WTC11 (cell line): ENCODE data around the gene HTR1B. TPM values are rescaled to one million over a fixed set of nuclear protein-coding genes. Genes with fewer than 3 reads are reported as not detected.

Source experiments
- ATAC-seq: fragments of 200-7000 bp; cut with Tn5 transposase; 2 replicates; pipeline ENCODE4 v1.10.0; 2021; ENCODE audit warnings: mild to moderate bottlenecking, moderate library complexity
- CTCF ChIA-PET: fragments of 300-600 bp; sonication (Branson Sonifier 250); formaldehyde crosslinking; loops from one replicate; lab custom pipeline; 2021; ENCODE audit warnings: antibody characterized with exemption; lab: Charles Lee
- POLR2A ChIA-PET: fragments of 350-600 bp; sonication (Branson Sonifier 250); formaldehyde crosslinking; loops from one replicate; lab custom pipeline; 2021; ENCODE audit warnings: antibody characterized with exemption; lab: Charles Lee
- DNase-seq: peaks from one replicate; pipeline ENCODE4 v3.0.0; 2021; ENCODE audit warnings: low spot score
- H3K27ac Mint-ChIP-seq: 2 replicates; pipeline ENCODE4 v1.8.0; 2021; ENCODE audit warnings: mixed read lengths
- H3K27me3 Mint-ChIP-seq: 2 replicates; pipeline ENCODE4 v1.8.0; 2021; ENCODE audit warnings: low read depth, mild to moderate bottlenecking, moderate library complexity, mixed read lengths
- H3K36me3 Mint-ChIP-seq: 2 replicates; pipeline ENCODE4 v1.8.0; 2021; ENCODE audit warnings: mixed read lengths
- H3K4me1 Mint-ChIP-seq: 2 replicates; pipeline ENCODE4 v1.8.0; 2022; ENCODE audit warnings: mixed read lengths
- H3K4me3 Mint-ChIP-seq: 2 replicates; pipeline ENCODE4 v1.8.0; 2021; ENCODE audit warnings: mild to moderate bottlenecking, moderate library complexity, mixed read lengths
- H3K9me3 Mint-ChIP-seq: 2 replicates; pipeline ENCODE4 v1.8.0; 2021; ENCODE audit warnings: mixed read lengths
- ESRRA ChIP-seq: sonication (generic); formaldehyde crosslinking; IDR thresholded peaks from 2 replicates; pipeline ENCODE4 v1.8.1; 2022; ENCODE audit warnings: mild to moderate bottlenecking, missing genetic modification reagents, borderline replicate concordance
- FOXK1 ChIP-seq: sonication (generic); formaldehyde crosslinking; IDR thresholded peaks from 2 replicates; pipeline ENCODE4 v1.8.0; 2022; ENCODE audit warnings: mild to moderate bottlenecking, moderate library complexity, missing genetic modification reagents
- JAZF1 ChIP-seq: fragments of 250-450 bp; sonication (Bioruptor Pico); IDR thresholded peaks from 2 replicates; pipeline ENCODE4 v1.9.0; 2021; ENCODE audit warnings: moderate library complexity, mild to moderate bottlenecking, inconsistent platforms
- SMAD4 ChIP-seq: sonication (generic); formaldehyde crosslinking; IDR thresholded peaks from 2 replicates; pipeline ENCODE4 v1.8.0; 2022; ENCODE audit warnings: mild to moderate bottlenecking, missing genetic modification reagents
- TEAD4 ChIP-seq: sonication (generic); formaldehyde crosslinking; IDR thresholded peaks from 2 replicates; pipeline ENCODE4 v1.8.0; 2022; ENCODE audit warnings: mild to moderate bottlenecking, missing genetic modification reagents
- ZBTB21 ChIP-seq: sonication (generic); formaldehyde crosslinking; IDR thresholded peaks from 2 replicates; pipeline ENCODE4 v1.8.1; 2023; ENCODE audit warnings: mild to moderate bottlenecking, missing genetic modification reagents, borderline replicate concordance
- ZNF219 ChIP-seq: sonication (generic); formaldehyde crosslinking; IDR thresholded peaks from 2 replicates; pipeline ENCODE4 v1.8.0; 2023; ENCODE audit warnings: missing genetic modification reagents, mild to moderate bottlenecking, borderline replicate concordance
- ZNF396 ChIP-seq: fragments of 250-450 bp; sonication (Bioruptor Pico); IDR thresholded peaks from 2 replicates; pipeline ENCODE4 v1.8.0; 2021; ENCODE audit warnings: mild to moderate bottlenecking, moderate library complexity, borderline replicate concordance
- total RNA-seq: library from RNA; stranded (reverse); gene quantifications from 3 replicates; pipeline ENCODE4 v1.2.3, GENCODE V29; 2021
- TF ChIP-seq, protein P1 (sequence below): sonication (generic); formaldehyde crosslinking; IDR thresholded peaks from 2 replicates; pipeline ENCODE4 v1.8.1; 2023; ENCODE audit warnings: mild to moderate bottlenecking, missing genetic modification reagents, moderate library complexity
- TF ChIP-seq, protein P2 (sequence below): sonication (generic); formaldehyde crosslinking; IDR thresholded peaks from 2 replicates; pipeline ENCODE4 v1.8.1; 2022; ENCODE audit warnings: missing genetic modification reagents, borderline replicate concordance
- TF ChIP-seq, protein P3 (sequence below): sonication (generic); formaldehyde crosslinking; IDR thresholded peaks from 2 replicates; pipeline ENCODE4 v1.8.1; 2022; ENCODE audit warnings: low read depth, mild to moderate bottlenecking, moderate library complexity, missing genetic modification reagents, borderline replicate concordance
- TF ChIP-seq, protein P4 (sequence below): fragments of 250-450 bp; sonication (Bioruptor Pico); IDR thresholded peaks from 2 replicates; pipeline ENCODE4 v1.8.0; 2021; ENCODE audit warnings: mild to moderate bottlenecking
- TF ChIP-seq, protein P5 (sequence below): sonication (generic); formaldehyde crosslinking; IDR thresholded peaks from 2 replicates; pipeline ENCODE4 v1.8.0; 2022; ENCODE audit warnings: missing genetic modification reagents
- TF ChIP-seq, protein P6 (sequence below): sonication (generic); formaldehyde crosslinking; IDR thresholded peaks from 2 replicates; pipeline ENCODE4 v1.8.0; 2023; ENCODE audit warnings: mild to moderate bottlenecking, missing genetic modification reagents
- TF ChIP-seq, protein P7 (sequence below): fragments of 200-600 bp; IDR thresholded peaks from 2 replicates; pipeline ENCODE4 v1.8.0; 2022; ENCODE audit warnings: antibody characterized with exemption
- TF ChIP-seq, protein P8 (sequence below): fragments of 250-450 bp; sonication (Bioruptor Pico); conservative IDR thresholded peaks from 2 replicates; pipeline ENCODE4 v1.9.0; 2021; ENCODE audit warnings: mild to moderate bottlenecking

Gene HTR1B
- total RNA-seq, 1 experiment from 2014 or later: 1.5 TPM

DNA sequence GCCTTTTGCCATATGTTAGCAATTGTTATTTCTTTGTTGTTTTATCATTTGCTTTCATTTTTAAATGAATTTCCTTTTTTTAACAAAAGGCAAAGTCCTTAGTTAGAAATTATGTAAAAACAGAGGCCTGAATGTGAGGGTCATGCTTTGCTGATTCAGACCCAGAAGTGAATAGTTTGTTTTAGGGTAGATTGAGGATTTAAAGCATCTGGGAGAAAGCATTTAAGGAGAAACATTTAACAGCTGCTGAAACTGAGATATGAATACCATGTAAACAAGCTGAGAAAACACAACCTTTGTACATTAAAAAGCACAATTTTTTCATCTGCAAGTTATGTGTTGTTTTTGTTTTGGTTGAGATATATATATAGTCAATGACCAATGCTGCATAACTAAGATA lies 8.0 kb downstream of the HTR1B start:
- Mint-ChIP-seq H3K36me3 (no peaks in the 10 kb centered on the region), H3K27ac (no peak overlapping the region), H3K27me3 (no peaks in the 10 kb centered on the region), H3K4me3 (no peak overlapping the region), H3K4me1 (peaks cover 54% of the 10 kb centered on the region), H3K9me3 (no peaks in the 10 kb centered on the region)
- ATAC-seq (no peak), DNase-seq (no peak)
- ChIA-PET CTCF (no interaction called here), POLR2A (no interaction called here)
- TF ChIP-seq, protein P1, sequence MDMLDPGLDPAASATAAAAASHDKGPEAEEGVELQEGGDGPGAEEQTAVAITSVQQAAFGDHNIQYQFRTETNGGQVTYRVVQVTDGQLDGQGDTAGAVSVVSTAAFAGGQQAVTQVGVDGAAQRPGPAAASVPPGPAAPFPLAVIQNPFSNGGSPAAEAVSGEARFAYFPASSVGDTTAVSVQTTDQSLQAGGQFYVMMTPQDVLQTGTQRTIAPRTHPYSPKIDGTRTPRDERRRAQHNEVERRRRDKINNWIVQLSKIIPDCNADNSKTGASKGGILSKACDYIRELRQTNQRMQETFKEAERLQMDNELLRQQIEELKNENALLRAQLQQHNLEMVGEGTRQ (CRISPR knock-in tag): no peak
- TF ChIP-seq SMAD4 (no peak), ZNF219 (CRISPR knock-in tag) (no peak), ZBTB21 (no peak)
- TF ChIP-seq, protein P2, sequence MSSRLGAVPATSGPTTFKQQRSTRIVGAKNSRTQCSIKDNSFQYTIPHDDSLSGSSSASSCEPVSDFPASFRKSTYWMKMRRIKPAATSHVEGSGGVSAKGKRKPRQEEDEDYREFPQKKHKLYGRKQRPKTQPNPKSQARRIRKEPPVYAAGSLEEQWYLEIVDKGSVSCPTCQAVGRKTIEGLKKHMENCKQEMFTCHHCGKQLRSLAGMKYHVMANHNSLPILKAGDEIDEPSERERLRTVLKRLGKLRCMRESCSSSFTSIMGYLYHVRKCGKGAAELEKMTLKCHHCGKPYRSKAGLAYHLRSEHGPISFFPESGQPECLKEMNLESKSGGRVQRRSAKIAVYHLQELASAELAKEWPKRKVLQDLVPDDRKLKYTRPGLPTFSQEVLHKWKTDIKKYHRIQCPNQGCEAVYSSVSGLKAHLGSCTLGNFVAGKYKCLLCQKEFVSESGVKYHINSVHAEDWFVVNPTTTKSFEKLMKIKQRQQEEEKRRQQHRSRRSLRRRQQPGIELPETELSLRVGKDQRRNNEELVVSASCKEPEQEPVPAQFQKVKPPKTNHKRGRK (CRISPR knock-in tag): no peak
- TF ChIP-seq, protein P3, sequence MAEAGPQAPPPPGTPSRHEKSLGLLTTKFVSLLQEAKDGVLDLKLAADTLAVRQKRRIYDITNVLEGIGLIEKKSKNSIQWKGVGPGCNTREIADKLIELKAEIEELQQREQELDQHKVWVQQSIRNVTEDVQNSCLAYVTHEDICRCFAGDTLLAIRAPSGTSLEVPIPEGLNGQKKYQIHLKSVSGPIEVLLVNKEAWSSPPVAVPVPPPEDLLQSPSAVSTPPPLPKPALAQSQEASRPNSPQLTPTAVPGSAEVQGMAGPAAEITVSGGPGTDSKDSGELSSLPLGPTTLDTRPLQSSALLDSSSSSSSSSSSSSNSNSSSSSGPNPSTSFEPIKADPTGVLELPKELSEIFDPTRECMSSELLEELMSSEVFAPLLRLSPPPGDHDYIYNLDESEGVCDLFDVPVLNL (CRISPR knock-in tag): no peak

DNA sequence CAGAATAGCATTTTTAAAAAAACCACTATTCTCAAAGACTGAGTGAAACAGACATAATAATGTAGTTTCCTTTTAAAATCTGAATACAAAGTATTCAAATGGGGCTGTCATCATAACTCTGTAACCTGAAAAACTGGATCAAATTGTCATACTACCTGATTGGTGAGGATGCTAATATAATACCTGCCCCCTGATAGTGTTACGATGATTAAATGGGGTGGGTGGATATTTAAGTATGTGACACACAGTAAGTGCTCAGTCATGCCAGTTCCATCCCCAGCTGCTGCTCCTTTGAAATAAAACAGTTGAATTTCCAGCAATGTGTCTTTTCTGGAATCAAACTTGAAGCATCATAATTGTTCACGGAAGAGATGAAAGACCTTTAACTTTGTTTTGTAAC lies 8.9 kb downstream of the HTR1B start:
- ChIA-PET CTCF (no interaction called here), POLR2A (no interaction called here)
- Mint-ChIP-seq H3K4me1 (peaks cover 49% of the 10 kb centered on the region), H3K27me3 (no peaks in the 10 kb centered on the region), H3K9me3 (no peaks in the 10 kb centered on the region), H3K36me3 (no peaks in the 10 kb centered on the region), H3K4me3 (no peak overlapping the region), H3K27ac (0 out of 2 replicates have a peak overlapping the region, but pooled peaks have one; percentile 45)
- DNase-seq (no peak), ATAC-seq (no peak)
- TF ChIP-seq ZNF396 (no peak), FOXK1 (no peak), TEAD4 (CRISPR knock-in tag) (no peak), ESRRA (no peak), JAZF1 (no peak)
- TF ChIP-seq, protein P4, sequence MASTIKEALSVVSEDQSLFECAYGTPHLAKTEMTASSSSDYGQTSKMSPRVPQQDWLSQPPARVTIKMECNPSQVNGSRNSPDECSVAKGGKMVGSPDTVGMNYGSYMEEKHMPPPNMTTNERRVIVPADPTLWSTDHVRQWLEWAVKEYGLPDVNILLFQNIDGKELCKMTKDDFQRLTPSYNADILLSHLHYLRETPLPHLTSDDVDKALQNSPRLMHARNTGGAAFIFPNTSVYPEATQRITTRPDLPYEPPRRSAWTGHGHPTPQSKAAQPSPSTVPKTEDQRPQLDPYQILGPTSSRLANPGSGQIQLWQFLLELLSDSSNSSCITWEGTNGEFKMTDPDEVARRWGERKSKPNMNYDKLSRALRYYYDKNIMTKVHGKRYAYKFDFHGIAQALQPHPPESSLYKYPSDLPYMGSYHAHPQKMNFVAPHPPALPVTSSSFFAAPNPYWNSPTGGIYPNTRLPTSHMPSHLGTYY (CRISPR knock-in tag): no peak
- TF ChIP-seq, protein P5, sequence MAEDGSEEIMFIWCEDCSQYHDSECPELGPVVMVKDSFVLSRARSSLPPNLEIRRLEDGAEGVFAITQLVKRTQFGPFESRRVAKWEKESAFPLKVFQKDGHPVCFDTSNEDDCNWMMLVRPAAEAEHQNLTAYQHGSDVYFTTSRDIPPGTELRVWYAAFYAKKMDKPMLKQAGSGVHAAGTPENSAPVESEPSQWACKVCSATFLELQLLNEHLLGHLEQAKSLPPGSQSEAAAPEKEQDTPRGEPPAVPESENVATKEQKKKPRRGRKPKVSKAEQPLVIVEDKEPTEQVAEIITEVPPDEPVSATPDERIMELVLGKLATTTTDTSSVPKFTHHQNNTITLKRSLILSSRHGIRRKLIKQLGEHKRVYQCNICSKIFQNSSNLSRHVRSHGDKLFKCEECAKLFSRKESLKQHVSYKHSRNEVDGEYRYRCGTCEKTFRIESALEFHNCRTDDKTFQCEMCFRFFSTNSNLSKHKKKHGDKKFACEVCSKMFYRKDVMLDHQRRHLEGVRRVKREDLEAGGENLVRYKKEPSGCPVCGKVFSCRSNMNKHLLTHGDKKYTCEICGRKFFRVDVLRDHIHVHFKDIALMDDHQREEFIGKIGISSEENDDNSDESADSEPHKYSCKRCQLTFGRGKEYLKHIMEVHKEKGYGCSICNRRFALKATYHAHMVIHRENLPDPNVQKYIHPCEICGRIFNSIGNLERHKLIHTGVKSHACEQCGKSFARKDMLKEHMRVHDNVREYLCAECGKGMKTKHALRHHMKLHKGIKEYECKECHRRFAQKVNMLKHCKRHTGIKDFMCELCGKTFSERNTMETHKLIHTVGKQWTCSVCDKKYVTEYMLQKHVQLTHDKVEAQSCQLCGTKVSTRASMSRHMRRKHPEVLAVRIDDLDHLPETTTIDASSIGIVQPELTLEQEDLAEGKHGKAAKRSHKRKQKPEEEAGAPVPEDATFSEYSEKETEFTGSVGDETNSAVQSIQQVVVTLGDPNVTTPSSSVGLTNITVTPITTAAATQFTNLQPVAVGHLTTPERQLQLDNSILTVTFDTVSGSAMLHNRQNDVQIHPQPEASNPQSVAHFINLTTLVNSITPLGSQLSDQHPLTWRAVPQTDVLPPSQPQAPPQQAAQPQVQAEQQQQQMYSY (CRISPR knock-in tag): no peak
- TF ChIP-seq, protein P6, sequence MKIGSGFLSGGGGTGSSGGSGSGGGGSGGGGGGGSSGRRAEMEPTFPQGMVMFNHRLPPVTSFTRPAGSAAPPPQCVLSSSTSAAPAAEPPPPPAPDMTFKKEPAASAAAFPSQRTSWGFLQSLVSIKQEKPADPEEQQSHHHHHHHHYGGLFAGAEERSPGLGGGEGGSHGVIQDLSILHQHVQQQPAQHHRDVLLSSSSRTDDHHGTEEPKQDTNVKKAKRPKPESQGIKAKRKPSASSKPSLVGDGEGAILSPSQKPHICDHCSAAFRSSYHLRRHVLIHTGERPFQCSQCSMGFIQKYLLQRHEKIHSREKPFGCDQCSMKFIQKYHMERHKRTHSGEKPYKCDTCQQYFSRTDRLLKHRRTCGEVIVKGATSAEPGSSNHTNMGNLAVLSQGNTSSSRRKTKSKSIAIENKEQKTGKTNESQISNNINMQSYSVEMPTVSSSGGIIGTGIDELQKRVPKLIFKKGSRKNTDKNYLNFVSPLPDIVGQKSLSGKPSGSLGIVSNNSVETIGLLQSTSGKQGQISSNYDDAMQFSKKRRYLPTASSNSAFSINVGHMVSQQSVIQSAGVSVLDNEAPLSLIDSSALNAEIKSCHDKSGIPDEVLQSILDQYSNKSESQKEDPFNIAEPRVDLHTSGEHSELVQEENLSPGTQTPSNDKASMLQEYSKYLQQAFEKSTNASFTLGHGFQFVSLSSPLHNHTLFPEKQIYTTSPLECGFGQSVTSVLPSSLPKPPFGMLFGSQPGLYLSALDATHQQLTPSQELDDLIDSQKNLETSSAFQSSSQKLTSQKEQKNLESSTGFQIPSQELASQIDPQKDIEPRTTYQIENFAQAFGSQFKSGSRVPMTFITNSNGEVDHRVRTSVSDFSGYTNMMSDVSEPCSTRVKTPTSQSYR (CRISPR knock-in tag): no peak
- TF ChIP-seq, protein P2 (CRISPR knock-in tag): no peak
- TF ChIP-seq, protein P7, sequence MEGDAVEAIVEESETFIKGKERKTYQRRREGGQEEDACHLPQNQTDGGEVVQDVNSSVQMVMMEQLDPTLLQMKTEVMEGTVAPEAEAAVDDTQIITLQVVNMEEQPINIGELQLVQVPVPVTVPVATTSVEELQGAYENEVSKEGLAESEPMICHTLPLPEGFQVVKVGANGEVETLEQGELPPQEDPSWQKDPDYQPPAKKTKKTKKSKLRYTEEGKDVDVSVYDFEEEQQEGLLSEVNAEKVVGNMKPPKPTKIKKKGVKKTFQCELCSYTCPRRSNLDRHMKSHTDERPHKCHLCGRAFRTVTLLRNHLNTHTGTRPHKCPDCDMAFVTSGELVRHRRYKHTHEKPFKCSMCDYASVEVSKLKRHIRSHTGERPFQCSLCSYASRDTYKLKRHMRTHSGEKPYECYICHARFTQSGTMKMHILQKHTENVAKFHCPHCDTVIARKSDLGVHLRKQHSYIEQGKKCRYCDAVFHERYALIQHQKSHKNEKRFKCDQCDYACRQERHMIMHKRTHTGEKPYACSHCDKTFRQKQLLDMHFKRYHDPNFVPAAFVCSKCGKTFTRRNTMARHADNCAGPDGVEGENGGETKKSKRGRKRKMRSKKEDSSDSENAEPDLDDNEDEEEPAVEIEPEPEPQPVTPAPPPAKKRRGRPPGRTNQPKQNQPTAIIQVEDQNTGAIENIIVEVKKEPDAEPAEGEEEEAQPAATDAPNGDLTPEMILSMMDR: no peak
- TF ChIP-seq, protein P8, sequence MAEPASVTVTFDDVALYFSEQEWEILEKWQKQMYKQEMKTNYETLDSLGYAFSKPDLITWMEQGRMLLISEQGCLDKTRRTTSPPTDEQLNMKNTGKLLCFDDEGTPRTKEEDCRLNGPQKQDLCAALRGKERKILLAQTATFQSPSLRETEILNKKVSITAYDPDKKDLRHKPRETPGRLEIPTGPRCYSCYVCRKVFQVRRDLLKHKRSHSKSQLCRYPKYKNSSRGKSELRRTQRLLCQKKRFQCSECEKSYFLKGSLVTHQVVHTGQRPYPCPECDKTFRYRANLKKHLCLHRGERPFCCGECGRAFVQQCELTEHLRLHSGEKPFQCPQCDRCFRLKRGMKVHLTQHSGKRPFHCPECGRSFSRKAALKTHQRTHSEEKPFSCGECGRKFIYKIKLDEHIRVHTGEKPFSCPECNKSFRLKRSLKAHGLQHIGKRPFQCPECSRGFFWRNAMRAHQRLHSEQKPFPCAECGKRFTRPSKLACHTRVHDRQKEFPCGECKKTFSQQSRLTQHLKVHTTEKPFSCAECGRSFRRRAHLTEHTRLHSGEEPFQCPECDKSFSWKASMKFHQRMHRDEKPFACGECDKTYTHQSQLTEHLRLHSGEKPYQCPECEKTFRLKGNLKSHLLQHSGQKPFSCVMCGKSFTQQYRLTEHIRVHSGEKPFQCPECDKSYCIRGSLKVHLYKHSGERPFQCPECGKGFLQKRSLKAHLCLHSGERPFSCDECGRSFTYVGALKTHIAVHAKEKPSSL (CRISPR knock-in tag): no peak
